ENCODE results near the gene CRACR2A. TPM values are rescaled to one million over a fixed set of nuclear protein-coding genes. Genes with fewer than 3 reads are reported as not detected.
A peak's percentile ranks its signal among the peaks of the same experiment; 100 is the strongest.

The CRACR2A gene
- total RNA-seq, 4 donors from 2014 or later = 34.5 to 165 (median 85.8) TPM

DNA sequence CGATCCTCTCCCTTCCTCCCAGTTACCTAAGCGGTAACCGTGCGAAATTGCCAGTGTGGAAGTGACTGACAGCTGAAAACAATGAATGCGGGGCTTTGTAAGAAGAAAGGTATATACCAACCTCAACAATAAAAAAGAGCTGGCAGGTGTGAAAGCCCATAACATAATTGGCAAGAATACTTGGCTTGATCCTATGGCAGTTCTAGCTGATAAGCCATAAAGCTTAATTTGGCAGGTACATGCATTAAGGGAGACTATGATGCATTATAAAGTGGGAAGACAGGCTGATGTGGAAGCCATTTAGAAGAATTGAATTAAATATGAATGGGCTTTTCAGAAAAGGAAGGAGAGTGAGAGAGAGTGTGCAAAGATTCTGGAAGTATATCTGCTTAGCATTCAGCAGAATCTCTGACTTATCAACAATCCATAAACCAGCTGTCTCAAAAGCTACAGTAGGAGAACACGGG is 71.3 kb downstream of the CRACR2A start:
- Histone ChIP-seq H3K4me3 (no peak overlapping the region), H3K36me3 (peaks cover 0 to 10% (median 0%) of the 10 kb centered on the region in 4 donors), H3K9me3 (no peaks in the 10 kb centered on the region), H3K27ac (no peak overlapping the region), H3K27me3 (no peaks in the 10 kb centered on the region), H3K4me1 (peaks cover 0 to 13% (median 10%) of the 10 kb centered on the region in 4 donors)
- in situ Hi-C loops (cut with MboI; ENCODE audit: low pct_ligation_motif_present in 1 of 4, low pct_unique_long_range_greater_than_20kb in 1 of 4, low sequenced_read_pairs in 3 of 4) (no loop called here), intact Hi-C loops (cut with DNase I; ENCODE audit: low total_unique reads) (no loop called here)
- 53% methylated on average over 6 of the region's 6 CpGs; no CpG with 5 or more reads in 1 of the 2 donors for whole genome bisulfite sequencing, 2 donors (ENCODE audit: low coverage in 1 of 2)
- no peak for TF ChIP-seq EP300 (IDR thresholded peaks at IDR 0.05; ENCODE audit: low read depth)
- no peak for DNase-seq

DNA sequence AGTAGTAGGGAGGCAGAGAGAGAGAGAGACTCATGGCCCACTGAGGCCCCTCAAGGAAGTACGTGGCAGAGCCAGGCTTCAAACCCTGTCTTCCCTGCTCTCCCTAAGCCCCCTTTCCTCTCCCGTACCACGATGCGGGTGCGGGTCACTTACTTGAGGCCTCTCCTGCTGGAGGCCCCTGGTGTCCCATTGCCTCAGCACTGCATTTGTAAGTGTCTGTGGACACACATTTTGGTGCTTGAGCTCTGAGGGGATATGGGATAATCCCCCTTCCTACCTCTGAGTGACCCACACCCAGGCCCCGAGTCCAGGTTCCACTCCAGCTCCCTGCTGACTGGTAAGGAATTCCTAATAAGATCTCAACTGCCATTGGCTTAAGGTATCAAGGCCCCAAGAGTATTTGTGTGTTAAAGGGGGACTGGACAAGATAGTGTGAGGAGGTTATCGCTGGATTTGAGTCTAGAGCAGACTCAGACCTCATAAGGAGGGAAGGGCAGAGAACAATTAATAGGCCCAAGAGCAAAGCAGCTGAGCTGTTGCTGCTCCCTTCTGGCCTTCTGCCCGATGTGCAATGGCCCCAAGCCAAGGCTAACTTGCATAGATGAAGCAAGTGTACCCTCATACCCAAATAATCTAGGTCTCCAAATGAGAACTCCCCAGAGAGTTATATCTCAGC is 71.9 kb downstream of the CRACR2A start:
- TF ChIP-seq POLR2A (IDR thresholded peaks at IDR 0.05) = no peak
- TF ChIP-seq, protein P1, sequence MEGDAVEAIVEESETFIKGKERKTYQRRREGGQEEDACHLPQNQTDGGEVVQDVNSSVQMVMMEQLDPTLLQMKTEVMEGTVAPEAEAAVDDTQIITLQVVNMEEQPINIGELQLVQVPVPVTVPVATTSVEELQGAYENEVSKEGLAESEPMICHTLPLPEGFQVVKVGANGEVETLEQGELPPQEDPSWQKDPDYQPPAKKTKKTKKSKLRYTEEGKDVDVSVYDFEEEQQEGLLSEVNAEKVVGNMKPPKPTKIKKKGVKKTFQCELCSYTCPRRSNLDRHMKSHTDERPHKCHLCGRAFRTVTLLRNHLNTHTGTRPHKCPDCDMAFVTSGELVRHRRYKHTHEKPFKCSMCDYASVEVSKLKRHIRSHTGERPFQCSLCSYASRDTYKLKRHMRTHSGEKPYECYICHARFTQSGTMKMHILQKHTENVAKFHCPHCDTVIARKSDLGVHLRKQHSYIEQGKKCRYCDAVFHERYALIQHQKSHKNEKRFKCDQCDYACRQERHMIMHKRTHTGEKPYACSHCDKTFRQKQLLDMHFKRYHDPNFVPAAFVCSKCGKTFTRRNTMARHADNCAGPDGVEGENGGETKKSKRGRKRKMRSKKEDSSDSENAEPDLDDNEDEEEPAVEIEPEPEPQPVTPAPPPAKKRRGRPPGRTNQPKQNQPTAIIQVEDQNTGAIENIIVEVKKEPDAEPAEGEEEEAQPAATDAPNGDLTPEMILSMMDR (IDR thresholded peaks at IDR 0.05) = no peak
- peak; percentile 67 for DNase-seq
- intact Hi-C loops (cut with DNase I; ENCODE audit: low total_unique reads) (no loop called here), in situ Hi-C loops (cut with MboI; ENCODE audit: low pct_ligation_motif_present in 1 of 4, low pct_unique_long_range_greater_than_20kb in 1 of 4, low sequenced_read_pairs in 3 of 4) (no loop called here)
- Histone ChIP-seq H3K36me3 (peaks cover 0 to 10% (median 0%) of the 10 kb centered on the region in 4 donors), H3K27ac (peak overlapping the region in 1 of 4 donors; percentile 5), H3K27me3 (no peaks in the 10 kb centered on the region), H3K4me1 (peaks cover 0 to 13% (median 10%) of the 10 kb centered on the region in 4 donors), H3K4me3 (no peak overlapping the region), H3K9me3 (no peaks in the 10 kb centered on the region)
- WGBS, 2 donors (ENCODE audit: low coverage in 1 of 2) = 55% methylated on average over 8 of the region's 8 CpGs; no CpG with 5 or more reads in 1 of the 2 donors

DNA sequence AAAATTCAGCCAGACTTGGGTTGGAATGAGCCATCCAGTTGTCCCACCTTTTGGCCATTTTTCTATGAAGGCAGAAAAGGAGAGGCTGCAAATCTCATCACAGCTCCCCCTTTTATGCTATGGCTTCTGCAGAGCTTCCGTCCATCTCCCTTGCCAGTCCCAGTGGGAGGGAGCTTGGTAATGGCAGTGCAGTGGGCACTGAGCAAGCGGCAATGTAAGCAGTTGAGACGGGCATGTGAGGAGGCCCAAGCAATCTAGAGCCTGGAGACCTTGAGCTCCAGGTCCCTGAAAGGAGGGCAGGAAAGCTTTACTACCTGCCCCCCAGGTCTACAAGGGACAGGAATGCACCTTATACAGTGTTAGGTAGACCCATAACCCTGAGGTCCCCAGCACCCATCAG is 73.1 kb downstream of the CRACR2A start:
- TF ChIP-seq POLR2A (IDR thresholded peaks at IDR 0.05) (no peak), EP300 (IDR thresholded peaks at IDR 0.05; ENCODE audit: low read depth) (no peak), POLR2AphosphoS5 (IDR thresholded peaks at IDR 0.05) (no peak)
- TF ChIP-seq, protein P1 (IDR thresholded peaks at IDR 0.05) = no peak

DNA sequence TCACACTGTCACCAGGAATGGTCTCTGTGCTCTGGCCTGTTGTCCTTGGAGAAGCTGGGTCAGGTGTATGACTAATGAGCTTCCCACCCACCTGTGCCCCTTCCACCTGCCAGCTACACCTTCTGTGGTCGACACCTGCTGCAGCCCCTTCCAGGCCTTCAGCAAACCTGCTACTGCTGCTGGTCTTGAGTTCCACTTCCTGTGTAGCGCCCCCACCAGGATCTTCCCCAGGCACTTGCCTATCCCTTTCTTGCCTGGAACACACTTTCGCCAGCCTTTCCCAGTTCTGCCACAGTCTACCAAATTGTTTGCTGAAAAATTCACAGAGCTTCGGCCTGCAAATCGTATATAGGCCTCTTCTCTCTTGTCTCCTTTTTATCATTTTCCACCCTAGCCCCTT is 75.3 kb downstream of the CRACR2A start:
- peaks cover 0 to 10% (median 0%) of the 10 kb centered on the region in 4 donors for H3K36me3 ChIP-seq
- H3K4me1 ChIP-seq = peaks cover 0 to 17% (median 12%) of the 10 kb centered on the region in 4 donors
- H3K27ac ChIP-seq = no peak overlapping the region
- H3K9me3 ChIP-seq = no peaks in the 10 kb centered on the region
- no peak overlapping the region for H3K4me3 ChIP-seq
- WGBS, 2 donors (ENCODE audit: low coverage in 1 of 2) = 95 to 98% methylated on average over 4 to 5 of the region's 5 CpGs
- H3K27me3 ChIP-seq = no peaks in the 10 kb centered on the region
- no peak for DNase-seq
- in situ Hi-C loops (cut with MboI; ENCODE audit: low pct_ligation_motif_present in 1 of 4, low pct_unique_long_range_greater_than_20kb in 1 of 4, low sequenced_read_pairs in 3 of 4) (no loop called here), intact Hi-C loops (cut with DNase I; ENCODE audit: low total_unique reads) (no loop called here)
- no peak for TF ChIP-seq POLR2AphosphoS5 (IDR thresholded peaks at IDR 0.05)
- no peak for TF ChIP-seq EP300 (IDR thresholded peaks at IDR 0.05; ENCODE audit: low read depth)
- TF ChIP-seq POLR2A (IDR thresholded peaks at IDR 0.05) = no peak
- TF ChIP-seq, protein P1 (IDR thresholded peaks at IDR 0.05) = no peak

More for the DNA sequence above, 73.1 kb downstream of the CRACR2A start:
- no peak overlapping the region for H3K4me3 ChIP-seq
- H3K4me1 ChIP-seq = peaks cover 0 to 13% (median 11%) of the 10 kb centered on the region in 4 donors
- peaks cover 0 to 10% (median 0%) of the 10 kb centered on the region in 4 donors for H3K36me3 ChIP-seq
- 93% methylated on average over 3 of the region's 3 CpGs; no CpG with 5 or more reads in 1 of the 2 donors for WGBS, 2 donors (ENCODE audit: low coverage in 1 of 2)
- in situ Hi-C loops (cut with MboI; ENCODE audit: low pct_ligation_motif_present in 1 of 4, low pct_unique_long_range_greater_than_20kb in 1 of 4, low sequenced_read_pairs in 3 of 4) (no loop called here), intact Hi-C loops (cut with DNase I; ENCODE audit: low total_unique reads) (no loop called here)
- H3K9me3 ChIP-seq = no peaks in the 10 kb centered on the region
- no peaks in the 10 kb centered on the region for H3K27me3 ChIP-seq
- DNase-seq = no peak
- no peak overlapping the region for H3K27ac ChIP-seq

Measured in transverse colon (tissue), 4 donors.